ENCODE measurements around the gene FCGR3B.
"Not testable (repeated sequence)": the region's sequence is repeated elsewhere in the genome, so short reads cannot be mapped to it uniquely, and the experiment has no call there.

The FCGR3B gene

GRCh38 chr1:161631076-161631475, at the start of gene FCGR3B:
Gene FCGR3B (minus strand): TSS chr1:161631176. CDS start chr1:161631094, 82 bp downstream.
- no peak for DNase-seq

- no peak for DNase-seq
Observed at GRCh38 chr1:161678500-161678899, 47.5 kb upstream of the FCGR3B start.

DNA sequence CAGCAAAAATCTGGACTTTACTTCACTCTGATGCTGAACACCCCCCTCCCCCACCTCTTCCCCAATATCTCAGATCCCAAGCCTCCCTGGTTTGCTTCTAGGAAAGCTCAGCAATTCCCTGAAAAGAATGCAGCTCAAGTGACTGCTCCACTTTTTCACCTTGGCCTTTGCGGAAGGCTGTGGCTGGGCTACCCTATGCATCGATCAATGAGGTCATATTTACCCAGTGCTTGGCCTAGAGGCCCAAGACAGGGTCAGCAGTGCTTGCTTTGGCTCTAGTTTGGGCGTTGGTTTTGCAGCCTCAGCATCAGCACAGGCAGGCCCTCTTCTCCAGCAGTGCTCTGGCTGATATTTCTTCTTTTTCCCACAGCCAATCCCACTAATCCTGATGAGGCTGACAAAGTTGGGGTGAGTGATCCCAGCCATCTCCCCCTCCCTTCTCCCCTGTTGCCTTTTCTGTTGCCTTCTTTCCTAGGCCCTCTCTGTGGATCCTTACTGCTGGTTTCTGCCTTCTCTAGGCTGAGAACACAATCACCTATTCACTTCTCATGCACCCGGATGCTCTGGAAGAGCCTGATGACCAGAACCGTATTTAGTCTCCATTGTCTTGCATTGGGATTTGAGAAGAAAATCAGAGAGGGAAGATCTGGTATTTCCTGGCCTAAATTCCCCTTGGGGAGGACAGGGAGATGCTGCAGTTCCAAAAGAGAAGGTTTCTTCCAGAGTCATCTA, 46.1 kb upstream of the FCGR3B start:
- DNase-seq, result no peak

DNA sequence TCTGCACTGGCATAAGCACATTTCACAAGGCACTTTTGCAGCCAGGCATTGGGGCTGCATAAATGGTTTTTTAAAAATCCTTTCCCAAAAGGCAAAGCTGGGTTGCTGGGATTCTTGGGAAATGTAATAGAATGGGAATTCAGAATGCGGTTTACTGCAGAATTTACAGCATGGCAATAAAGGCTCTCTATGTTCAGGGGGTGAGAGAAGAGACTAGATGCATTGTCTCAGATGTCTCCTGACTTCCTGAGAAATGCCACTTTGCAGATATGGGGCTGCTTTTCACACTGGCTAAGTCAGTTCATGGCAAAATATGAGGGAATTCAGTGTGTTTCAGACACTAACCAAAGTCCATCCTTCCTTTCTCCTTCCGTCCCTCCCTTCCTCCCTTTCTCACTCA, 45.5 kb upstream of the FCGR3B start:
- no peak for DNase-seq

DNA sequence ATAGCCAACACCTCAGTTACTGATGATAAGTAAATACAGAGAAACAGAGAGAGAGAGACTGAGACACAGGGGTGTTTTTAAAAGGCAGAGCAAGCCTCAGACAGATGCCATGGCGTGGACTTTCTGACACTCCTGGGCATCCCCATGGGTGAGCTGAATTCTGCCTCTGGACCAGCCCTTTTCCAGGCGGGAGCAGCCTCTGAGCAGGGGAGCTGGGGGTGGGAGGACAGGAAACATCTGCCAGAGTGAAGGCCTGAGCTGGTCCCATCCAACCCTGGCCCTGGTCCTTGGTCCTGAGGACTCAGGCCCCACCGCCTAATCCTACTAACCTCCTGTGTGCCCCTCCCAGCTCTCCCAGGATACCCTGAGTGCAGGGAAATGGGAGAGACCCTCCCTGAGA, 43.9 kb upstream of the FCGR3B start:
- DNase-seq, result not testable (repeated sequence)

DNA sequence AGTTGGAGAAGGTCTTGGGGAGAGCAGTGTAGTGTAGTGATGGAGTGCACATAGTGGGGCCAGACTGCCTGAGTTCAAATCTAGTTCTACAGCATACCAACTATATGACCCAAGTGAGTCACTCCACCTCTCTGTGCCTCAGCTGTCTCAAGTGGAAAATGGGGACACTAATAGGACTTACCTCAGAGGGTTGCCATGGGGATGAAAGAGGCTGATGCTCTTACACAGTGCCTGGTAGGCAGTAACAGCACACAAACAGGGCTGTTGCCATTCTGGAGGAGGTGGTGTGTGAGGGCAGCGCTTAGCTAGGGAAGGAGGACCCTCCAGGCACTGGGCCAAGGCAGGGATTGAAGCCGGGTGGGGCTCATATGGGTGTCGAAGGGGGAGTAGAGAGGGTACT, 43.5 kb upstream of the FCGR3B start:
- not testable (repeated sequence) for DNase-seq

DNA sequence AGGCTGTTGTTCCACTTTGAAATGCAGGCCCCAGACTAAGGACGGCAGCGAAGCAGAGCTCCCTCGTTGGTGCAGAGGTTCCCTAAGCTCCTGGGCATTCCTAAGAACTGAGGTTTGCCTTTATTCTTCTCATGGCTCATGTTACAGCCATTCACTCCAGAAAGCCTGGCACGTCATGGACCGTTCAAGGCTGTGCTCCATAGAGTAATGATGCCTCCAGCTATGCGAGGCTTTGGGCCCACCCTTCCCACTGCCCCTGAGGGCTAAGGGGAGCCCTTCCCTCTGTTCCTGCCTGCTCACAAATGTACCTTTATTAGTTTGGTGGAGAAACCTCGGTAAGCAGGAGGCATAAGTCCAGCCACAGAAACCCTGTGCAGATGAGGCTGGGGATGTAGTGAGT, 42.5 kb upstream of the FCGR3B start:
- not testable (repeated sequence) for DNase-seq

DNA sequence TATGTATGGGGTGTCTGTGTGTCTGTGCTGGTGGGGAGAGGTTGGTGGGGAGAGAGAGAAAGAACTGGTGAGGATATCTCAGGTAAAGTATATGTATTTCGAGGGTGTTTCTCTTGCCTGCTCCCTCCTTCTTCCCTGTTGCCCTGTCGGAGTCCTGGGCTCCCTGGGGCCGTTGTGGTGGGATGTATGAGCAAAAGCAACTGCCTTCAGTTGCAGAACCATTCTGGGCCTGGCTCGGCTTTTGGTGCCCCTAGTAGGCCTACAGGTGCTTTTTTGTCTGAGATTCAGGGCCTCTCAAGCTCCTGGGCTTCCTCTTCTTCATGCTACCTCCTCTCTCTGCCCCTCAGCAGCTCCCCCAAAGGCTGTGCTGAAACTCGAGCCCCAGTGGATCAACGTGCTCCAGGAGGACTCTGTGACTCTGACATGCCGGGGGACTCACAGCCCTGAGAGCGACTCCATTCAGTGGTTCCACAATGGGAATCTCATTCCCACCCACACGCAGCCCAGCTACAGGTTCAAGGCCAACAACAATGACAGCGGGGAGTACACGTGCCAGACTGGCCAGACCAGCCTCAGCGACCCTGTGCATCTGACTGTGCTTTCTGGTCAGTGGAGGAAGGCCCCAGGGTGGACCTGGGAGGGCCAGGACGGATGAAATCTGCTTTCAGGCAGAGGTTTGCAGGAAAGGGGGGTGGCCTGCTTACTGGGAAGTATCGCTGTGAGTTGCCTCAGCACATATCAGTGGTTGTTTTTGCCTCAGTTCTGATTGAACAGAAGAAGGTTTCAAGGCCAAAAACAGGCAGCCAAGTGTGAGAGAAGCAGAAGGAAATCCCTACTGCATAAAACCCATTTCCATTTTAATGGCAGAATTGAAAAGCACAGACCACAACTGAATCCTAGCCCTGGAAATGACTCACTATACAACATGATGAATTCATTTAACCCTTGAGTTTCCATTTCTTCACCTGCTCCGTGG, 40.4 kb upstream of the FCGR3B start:
- DNase-seq, result not testable (repeated sequence)

- not testable (repeated sequence) for DNase-seq
Observed at GRCh38 chr1:161664689-161665088, 33.7 kb upstream of the FCGR3B start.

- not testable (repeated sequence) for DNase-seq
Observed at GRCh38 chr1:161663569-161663968, 32.6 kb upstream of the FCGR3B start.

GRCh38 chr1:161662684-161663339, 31.8 kb upstream of the FCGR3B start, which contains the start of gene FCGR2B:
Gene FCGR2B (plus strand): TSS chr1:161663143. CDS start chr1:161663242, 99 bp downstream.
- not testable (repeated sequence) for DNase-seq

- DNase-seq, result not testable (repeated sequence)
Observed at GRCh38 chr1:161661660-161662311, 30.8 kb upstream of the FCGR3B start.

- not testable (repeated sequence) for DNase-seq
Observed at GRCh38 chr1:161658524-161658923, 27.5 kb upstream of the FCGR3B start.

GRCh38 chr1:161653971-161654370, 23.0 kb upstream of the FCGR3B start:
- DNase-seq, result not testable (repeated sequence)

GRCh38 chr1:161653541-161653940, 22.6 kb upstream of the FCGR3B start:
- DNase-seq, result not testable (repeated sequence)

GRCh38 chr1:161647507-161648360, 16.8 kb upstream of the FCGR3B start:
- DNase-seq, result peak; percentile 7

- not testable (repeated sequence) for DNase-seq
Observed at GRCh38 chr1:161644855-161645254, 13.9 kb upstream of the FCGR3B start.

- DNase-seq, result not testable (repeated sequence)
Observed at GRCh38 chr1:161643481-161644208, 12.7 kb upstream of the FCGR3B start.

DNA sequence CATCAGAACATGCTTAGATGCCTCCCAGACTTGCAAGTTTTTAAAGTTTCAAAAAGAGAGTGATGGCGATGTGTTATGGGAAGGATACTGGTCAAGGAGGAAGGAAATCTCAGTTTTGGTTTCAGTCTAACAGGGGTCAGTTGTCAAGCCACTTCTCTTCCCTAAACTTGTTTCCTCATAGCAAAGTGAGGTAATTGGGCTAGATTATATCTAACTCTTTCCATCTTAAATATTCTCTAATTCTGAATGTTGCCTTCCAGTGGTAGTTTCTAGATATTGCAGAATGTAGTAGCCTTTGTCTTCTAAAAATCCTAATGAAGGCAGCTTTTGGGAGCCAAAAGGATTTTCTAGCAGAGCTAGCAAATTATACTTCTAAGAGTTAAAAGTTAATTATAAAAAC, 11.7 kb upstream of the FCGR3B start:
- DNase-seq, result not testable (repeated sequence)

GRCh38 chr1:161639203-161639602, 8.2 kb upstream of the FCGR3B start:
- not testable (repeated sequence) for DNase-seq
